Measurements from ENCODE around the gene SAMHD1.
"Not testable (repeated sequence)": the region's sequence is repeated elsewhere in the genome, so short reads cannot be mapped to it uniquely, and the experiment has no call there.

The SAMHD1 gene

GRCh38 chr20:36933571-36933970 lies 17.9 kb downstream of the SAMHD1 start:
- not testable (repeated sequence) for H4K91ac ChIP-seq (ENCODE audit: low read depth, low read length)

GRCh38 chr20:36932476-36933426 lies 18.8 kb downstream of the SAMHD1 start:
- H3K9ac ChIP-seq (ENCODE audit: low read length) = no peak overlapping the region

More at GRCh38 chr20:36933571-36933970, 17.9 kb downstream of the SAMHD1 start:
- H4K8ac ChIP-seq (ENCODE audit: low read depth, low read length); H2BK5ac ChIP-seq (ENCODE audit: low read depth, low read length, poor library complexity); H3K79me1 ChIP-seq (ENCODE audit: low read length); H3K9me3 ChIP-seq (ENCODE audit: insufficient read depth, low read depth, low read length); H3K27ac ChIP-seq (ENCODE audit: low read depth, low read length); H3K14ac ChIP-seq (ENCODE audit: low read length); H3K4me3 ChIP-seq (ENCODE audit: low read depth, low read length); H2BK120ac ChIP-seq (ENCODE audit: insufficient read depth, low read length, poor library complexity); H3K36me3 ChIP-seq (ENCODE audit: control insufficient read depth in 1 of 2, insufficient read depth in 2 of 2, low read length in 2 of 2); H2BK12ac ChIP-seq (ENCODE audit: low read length); H3K4me2 ChIP-seq (ENCODE audit: low read length); H3K23ac ChIP-seq (ENCODE audit: low read length); H3K18ac ChIP-seq (ENCODE audit: low read length); H3K79me2 ChIP-seq (ENCODE audit: control insufficient read depth, insufficient read depth, low read length, poor library complexity); H3K4ac ChIP-seq (ENCODE audit: low read depth, low read length); H3K4me1 ChIP-seq (ENCODE audit: control insufficient read depth in 1 of 2, insufficient read depth in 2 of 2, low read length in 2 of 2); H2AK5ac ChIP-seq (ENCODE audit: low read length); H3K9ac ChIP-seq (ENCODE audit: low read length); H4K12ac ChIP-seq (ENCODE audit: low read depth, low read length); H3K27me3 ChIP-seq (ENCODE audit: insufficient read depth, low read length); H2AFZ ChIP-seq (ENCODE audit: insufficient read depth, low read length, poor library complexity); DNase-seq: not testable (repeated sequence)
- no CpG with 5 or more reads among the region's 16 CpGs for WGBS (ENCODE audit: extremely low coverage, insufficient coverage, insufficient read length)

GRCh38 chr20:36932067-36932466 lies 19.4 kb downstream of the SAMHD1 start:
- not testable (repeated sequence) for H2BK12ac ChIP-seq (ENCODE audit: low read length); H4K91ac ChIP-seq (ENCODE audit: low read depth, low read length); H3K79me2 ChIP-seq (ENCODE audit: control insufficient read depth, insufficient read depth, low read length, poor library complexity); H3K36me3 ChIP-seq (ENCODE audit: control insufficient read depth in 1 of 2, insufficient read depth in 2 of 2, low read length in 2 of 2); H3K4me3 ChIP-seq (ENCODE audit: low read depth, low read length); H3K9me3 ChIP-seq (ENCODE audit: insufficient read depth, low read depth, low read length); DNase-seq; H3K27ac ChIP-seq (ENCODE audit: low read depth, low read length); H3K4me1 ChIP-seq (ENCODE audit: control insufficient read depth in 1 of 2, insufficient read depth in 2 of 2, low read length in 2 of 2); H3K18ac ChIP-seq (ENCODE audit: low read length); H4K8ac ChIP-seq (ENCODE audit: low read depth, low read length); H3K4me2 ChIP-seq (ENCODE audit: low read length); H3K23ac ChIP-seq (ENCODE audit: low read length); H2BK120ac ChIP-seq (ENCODE audit: insufficient read depth, low read length, poor library complexity); H3K14ac ChIP-seq (ENCODE audit: low read length); H3K79me1 ChIP-seq (ENCODE audit: low read length); H3K9ac ChIP-seq (ENCODE audit: low read length); H3K27me3 ChIP-seq (ENCODE audit: insufficient read depth, low read length); H2AFZ ChIP-seq (ENCODE audit: insufficient read depth, low read length, poor library complexity); H3K4ac ChIP-seq (ENCODE audit: low read depth, low read length); H2AK5ac ChIP-seq (ENCODE audit: low read length); H4K12ac ChIP-seq (ENCODE audit: low read depth, low read length); H2BK5ac ChIP-seq (ENCODE audit: low read depth, low read length, poor library complexity)
- 80% methylated on average over 3 of the region's 12 CpGs for WGBS (ENCODE audit: extremely low coverage, insufficient coverage, insufficient read length)

More at GRCh38 chr20:36932476-36933426, 18.8 kb downstream of the SAMHD1 start:
- Histone ChIP-seq H2AK5ac (ENCODE audit: low read length) (no peak overlapping the region), H2BK5ac (ENCODE audit: low read depth, low read length, poor library complexity) (no peak overlapping the region), H3K79me1 (ENCODE audit: low read length) (no peaks in the 10 kb centered on the region), H3K27ac (ENCODE audit: low read depth, low read length) (no peak overlapping the region), H3K23ac (ENCODE audit: low read length) (no peak overlapping the region), H4K12ac (ENCODE audit: low read depth, low read length) (no peak overlapping the region), H3K14ac (ENCODE audit: low read length) (no peak overlapping the region), H4K91ac (ENCODE audit: low read depth, low read length) (no peak overlapping the region), H3K9me3 (ENCODE audit: insufficient read depth, low read depth, low read length) (no peaks in the 10 kb centered on the region), H2BK120ac (ENCODE audit: insufficient read depth, low read length, poor library complexity) (no peak overlapping the region), H3K27me3 (ENCODE audit: insufficient read depth, low read length) (no peaks in the 10 kb centered on the region), H3K4me2 (ENCODE audit: low read length) (no peak overlapping the region), H2AFZ (ENCODE audit: insufficient read depth, low read length, poor library complexity) (no peak overlapping the region), H3K18ac (ENCODE audit: low read length) (no peak overlapping the region), H3K36me3 (ENCODE audit: control insufficient read depth in 1 of 2, insufficient read depth in 2 of 2, low read length in 2 of 2) (no peaks in the 10 kb centered on the region), H3K4me3 (ENCODE audit: low read depth, low read length) (no peak overlapping the region), H3K79me2 (ENCODE audit: control insufficient read depth, insufficient read depth, low read length, poor library complexity) (no peaks in the 10 kb centered on the region), H2BK12ac (ENCODE audit: low read length) (no peak overlapping the region), H3K4ac (ENCODE audit: low read depth, low read length) (no peak overlapping the region), H4K8ac (ENCODE audit: low read depth, low read length) (no peak overlapping the region), H3K4me1 (ENCODE audit: control insufficient read depth in 1 of 2, insufficient read depth in 2 of 2, low read length in 2 of 2) (no peaks in the 10 kb centered on the region)
- no CpG with 5 or more reads among the region's 11 CpGs for WGBS (ENCODE audit: extremely low coverage, insufficient coverage, insufficient read length)
- no peak for DNase-seq

- Histone ChIP-seq H3K79me1 (ENCODE audit: low read length) (no peaks in the 10 kb centered on the region), H3K4ac (ENCODE audit: low read depth, low read length) (no peak overlapping the region), H2BK12ac (ENCODE audit: low read length) (no peak overlapping the region), H3K18ac (ENCODE audit: low read length) (no peak overlapping the region), H2BK120ac (ENCODE audit: insufficient read depth, low read length, poor library complexity) (no peak overlapping the region), H2AFZ (ENCODE audit: insufficient read depth, low read length, poor library complexity) (no peak overlapping the region), H3K4me3 (ENCODE audit: low read depth, low read length) (no peak overlapping the region), H3K79me2 (ENCODE audit: control insufficient read depth, insufficient read depth, low read length, poor library complexity) (no peaks in the 10 kb centered on the region), H2AK5ac (ENCODE audit: low read length) (no peak overlapping the region), H2BK5ac (ENCODE audit: low read depth, low read length, poor library complexity) (no peak overlapping the region), H3K14ac (ENCODE audit: low read length) (no peak overlapping the region), H4K8ac (ENCODE audit: low read depth, low read length) (no peak overlapping the region), H3K27ac (ENCODE audit: low read depth, low read length) (no peak overlapping the region), H3K9ac (ENCODE audit: low read length) (no peak overlapping the region), H3K4me1 (ENCODE audit: control insufficient read depth in 1 of 2, insufficient read depth in 2 of 2, low read length in 2 of 2) (no peaks in the 10 kb centered on the region), H4K91ac (ENCODE audit: low read depth, low read length) (no peak overlapping the region), H3K36me3 (ENCODE audit: control insufficient read depth in 1 of 2, insufficient read depth in 2 of 2, low read length in 2 of 2) (no peaks in the 10 kb centered on the region), H3K4me2 (ENCODE audit: low read length) (no peak overlapping the region), H3K9me3 (ENCODE audit: insufficient read depth, low read depth, low read length) (no peaks in the 10 kb centered on the region), H4K12ac (ENCODE audit: low read depth, low read length) (no peak overlapping the region), H3K23ac (ENCODE audit: low read length) (no peak overlapping the region), H3K27me3 (ENCODE audit: insufficient read depth, low read length) (no peaks in the 10 kb centered on the region)
- no CpG with 5 or more reads among the region's 6 CpGs for WGBS (ENCODE audit: extremely low coverage, insufficient coverage, insufficient read length)
- no peak for DNase-seq
These were observed 21.8 kb downstream of the SAMHD1 start for GRCh38 chr20:36929691-36930090.
